Measurements from ENCODE around the gene SNAP91.
"Not testable (repeated sequence)": the region's sequence is repeated elsewhere in the genome, so short reads cannot be mapped to it uniquely, and the experiment has no call there.

The SNAP91 gene, protein sequence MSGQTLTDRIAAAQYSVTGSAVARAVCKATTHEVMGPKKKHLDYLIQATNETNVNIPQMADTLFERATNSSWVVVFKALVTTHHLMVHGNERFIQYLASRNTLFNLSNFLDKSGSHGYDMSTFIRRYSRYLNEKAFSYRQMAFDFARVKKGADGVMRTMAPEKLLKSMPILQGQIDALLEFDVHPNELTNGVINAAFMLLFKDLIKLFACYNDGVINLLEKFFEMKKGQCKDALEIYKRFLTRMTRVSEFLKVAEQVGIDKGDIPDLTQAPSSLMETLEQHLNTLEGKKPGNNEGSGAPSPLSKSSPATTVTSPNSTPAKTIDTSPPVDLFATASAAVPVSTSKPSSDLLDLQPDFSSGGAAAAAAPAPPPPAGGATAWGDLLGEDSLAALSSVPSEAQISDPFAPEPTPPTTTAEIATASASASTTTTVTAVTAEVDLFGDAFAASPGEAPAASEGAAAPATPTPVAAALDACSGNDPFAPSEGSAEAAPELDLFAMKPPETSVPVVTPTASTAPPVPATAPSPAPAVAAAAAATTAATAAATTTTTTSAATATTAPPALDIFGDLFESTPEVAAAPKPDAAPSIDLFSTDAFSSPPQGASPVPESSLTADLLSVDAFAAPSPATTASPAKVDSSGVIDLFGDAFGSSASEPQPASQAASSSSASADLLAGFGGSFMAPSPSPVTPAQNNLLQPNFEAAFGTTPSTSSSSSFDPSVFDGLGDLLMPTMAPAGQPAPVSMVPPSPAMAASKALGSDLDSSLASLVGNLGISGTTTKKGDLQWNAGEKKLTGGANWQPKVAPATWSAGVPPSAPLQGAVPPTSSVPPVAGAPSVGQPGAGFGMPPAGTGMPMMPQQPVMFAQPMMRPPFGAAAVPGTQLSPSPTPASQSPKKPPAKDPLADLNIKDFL

DNA sequence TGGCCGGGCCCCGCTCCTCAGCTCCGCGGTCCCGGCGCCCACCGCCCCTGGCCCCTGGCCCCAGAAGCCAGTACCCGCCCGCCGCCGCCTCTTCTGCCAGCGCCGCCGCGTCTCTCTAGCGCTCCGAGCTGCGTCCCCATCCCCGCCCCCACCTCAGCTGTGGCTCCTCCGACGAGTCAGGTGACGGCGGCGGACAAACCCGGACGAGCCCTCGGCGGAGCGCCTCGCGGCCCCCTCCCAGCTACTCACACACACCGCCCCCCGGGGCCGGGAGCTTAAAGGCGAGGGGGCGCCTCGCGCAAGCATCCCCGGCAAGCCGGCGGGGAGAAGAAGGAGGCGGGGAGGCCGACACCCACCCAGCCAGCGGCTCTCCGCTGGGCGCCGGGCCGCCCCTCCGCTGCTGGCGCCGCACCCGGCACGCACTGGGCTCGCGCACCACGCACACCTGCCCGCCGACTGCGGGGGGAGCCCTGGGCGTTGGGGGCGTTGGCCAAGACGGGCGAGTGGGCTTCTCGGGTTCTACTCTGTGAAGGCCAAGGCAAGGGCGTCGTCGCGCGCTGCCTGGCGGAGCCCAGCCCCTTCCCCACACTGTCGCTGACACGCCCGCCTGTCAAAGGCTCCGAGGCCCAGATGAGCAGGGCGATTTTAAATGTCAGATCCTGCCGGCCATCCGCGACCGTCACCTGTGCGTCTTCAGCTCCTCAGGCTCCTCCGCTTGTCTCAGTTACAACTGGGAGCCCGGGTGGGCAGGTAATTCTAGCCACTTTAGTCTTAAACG is at the start of gene SNAP91:
Gene SNAP91, minus strand, starts transcription at position 132 of the 778 bp plus-strand sequence. CDS start 1,174 bp downstream, outside the sequence.
- no peak for DNase-seq

DNA sequence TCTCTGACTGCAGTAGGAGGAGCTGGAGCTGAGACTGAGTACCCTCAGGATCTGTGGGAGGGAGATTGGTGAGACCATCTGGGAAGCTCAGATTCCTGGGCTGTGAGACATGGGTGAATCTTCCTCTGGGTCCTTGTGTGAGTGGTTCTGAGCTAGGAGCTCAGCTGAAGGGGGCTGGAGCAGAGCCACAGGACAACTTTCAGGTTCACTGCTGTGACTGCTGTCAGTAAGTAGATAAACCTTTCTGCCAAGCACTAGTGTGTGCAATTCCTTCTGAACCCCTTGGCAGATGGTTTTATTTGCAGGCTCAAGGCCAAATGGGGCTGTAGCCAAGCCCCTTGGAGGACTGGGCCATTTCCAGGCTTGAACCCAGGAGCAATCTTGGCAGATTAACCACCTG is 49.6 kb upstream of the SNAP91 start:
- DNase-seq = no peak

DNA sequence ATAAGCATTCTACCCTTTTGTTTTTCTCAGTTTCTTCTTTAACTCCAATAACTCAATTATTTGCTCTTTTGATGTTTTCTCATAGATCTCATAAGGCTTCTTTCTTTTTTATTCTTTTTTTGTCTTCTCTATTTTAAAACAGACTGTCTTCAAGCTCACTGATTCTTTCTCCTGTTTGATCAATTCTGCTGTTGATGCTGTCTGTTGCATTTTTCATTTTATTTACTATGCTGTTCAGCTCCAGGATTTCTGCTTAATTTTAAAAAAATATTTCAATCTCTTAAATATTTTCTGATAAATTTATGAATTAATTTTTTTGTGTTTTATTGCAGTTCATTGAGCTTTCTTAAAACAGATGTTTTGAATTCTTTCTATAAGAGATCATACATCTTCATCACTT is 48.1 kb upstream of the SNAP91 start:
- no peak for DNase-seq

DNA sequence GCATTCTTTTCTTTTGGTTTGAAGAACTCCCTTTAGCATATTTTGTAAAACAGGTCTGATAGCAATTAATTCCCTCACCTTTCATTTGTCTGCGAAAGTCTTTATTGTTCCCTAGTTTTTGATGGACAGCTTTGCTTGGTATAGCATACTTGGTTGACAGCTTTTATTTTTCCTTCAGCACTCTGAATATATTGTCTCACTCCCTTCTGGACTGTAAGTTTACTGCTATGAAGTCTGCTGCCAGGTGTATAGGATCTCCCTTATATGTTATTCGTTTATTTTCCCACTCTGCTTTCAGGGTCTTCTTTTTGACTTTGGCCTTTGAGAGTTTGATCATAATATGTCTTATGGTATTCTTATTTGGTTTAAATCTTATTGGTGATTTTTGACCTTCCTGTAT is 47.7 kb upstream of the SNAP91 start:
- no peak for DNase-seq

DNA sequence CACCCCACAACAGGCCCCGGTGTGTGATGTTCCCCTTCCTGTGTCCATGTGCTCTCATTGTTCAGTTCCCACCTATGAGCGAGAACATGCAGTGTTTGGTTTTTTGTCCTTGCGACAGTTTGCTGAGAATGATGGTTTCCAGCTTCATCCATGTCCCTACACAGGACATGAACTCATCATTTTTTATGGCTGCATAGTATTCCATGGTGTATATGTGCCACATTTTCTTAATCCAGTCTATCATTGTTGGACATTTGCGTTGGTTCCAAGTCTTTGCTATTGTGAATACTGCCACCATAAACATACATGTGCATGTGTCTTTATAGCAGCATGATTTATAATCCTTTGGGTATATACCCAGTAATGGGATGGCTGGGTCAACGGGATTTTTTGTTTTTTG is 43.5 kb upstream of the SNAP91 start:
- not testable (repeated sequence) for DNase-seq

DNA sequence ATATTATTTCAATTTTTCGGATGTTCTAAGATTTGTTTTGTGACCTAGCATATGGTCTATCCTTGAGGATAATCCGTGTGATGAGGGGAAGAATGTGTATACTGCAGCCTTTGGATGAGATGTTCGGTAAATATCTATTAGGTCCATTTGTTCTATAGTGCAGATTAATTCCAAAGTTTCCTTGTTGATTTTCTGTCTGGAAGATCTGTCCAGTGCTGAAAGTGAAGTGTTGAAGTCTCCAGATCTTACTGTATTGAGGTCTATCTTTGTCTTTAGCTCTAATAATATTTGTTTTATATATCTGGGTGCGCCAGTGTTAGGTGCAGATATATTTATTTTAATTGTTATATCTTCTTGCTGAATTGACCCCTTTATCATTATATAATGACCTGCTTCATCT is 32.2 kb upstream of the SNAP91 start:
- DNase-seq = no peak

DNA sequence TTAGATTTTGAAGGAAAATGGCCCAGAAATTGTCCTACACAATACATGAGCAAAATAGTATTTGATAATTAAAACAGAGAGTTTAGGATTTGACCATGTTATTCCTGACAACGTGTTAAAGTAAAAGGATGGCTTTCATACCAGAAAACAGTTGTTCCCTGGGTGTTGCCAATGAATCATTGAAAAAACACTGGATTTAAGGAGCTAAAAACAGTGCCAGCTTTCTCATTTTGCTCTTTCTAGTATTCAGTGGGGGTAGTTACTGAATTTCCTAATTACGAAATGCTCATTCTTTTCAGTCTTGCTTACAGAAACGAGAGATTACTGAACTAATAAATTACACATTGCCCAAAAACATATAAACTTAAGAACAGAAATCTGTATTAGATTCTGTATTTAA is 26.6 kb upstream of the SNAP91 start:
- no peak for DNase-seq

DNA sequence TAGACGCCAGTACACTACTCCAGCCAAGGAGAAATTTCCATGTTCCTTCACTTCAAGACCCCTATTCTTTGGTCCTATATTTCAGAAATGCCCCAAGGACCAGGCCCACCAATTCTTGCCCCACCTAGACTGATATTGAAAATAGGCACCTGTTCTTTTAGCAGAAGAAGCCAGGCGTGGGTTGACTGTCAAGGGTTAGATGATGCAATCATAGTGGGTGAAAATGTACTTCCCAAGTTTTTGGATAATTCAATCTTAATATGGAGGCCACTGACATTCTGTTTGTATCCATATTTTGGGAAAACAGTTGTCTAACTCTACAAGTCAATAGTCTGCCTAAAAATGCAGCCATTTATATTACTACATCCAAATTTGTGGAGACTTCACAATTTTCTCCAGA is 21.0 kb upstream of the SNAP91 start:
- DNase-seq = no peak

DNA sequence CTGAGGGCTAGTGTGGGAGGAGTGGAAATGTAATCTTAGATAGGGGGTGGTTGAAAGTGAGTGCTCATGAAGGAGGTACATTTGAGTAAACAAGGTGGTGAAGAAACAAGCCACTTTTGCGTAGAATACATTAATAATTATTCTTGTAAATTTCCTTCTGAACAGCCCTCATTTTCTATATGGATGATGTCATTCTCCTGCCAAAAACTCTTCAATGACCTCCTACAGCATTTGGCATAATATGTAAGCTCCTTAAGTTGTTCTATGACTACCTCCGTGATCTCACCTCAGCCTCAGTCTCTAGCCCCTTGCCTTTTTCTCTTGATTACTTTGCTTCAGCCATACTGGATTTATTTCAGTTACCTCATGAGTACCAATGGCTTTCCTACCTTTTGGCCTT is 14.0 kb upstream of the SNAP91 start:
- DNase-seq = no peak

DNA sequence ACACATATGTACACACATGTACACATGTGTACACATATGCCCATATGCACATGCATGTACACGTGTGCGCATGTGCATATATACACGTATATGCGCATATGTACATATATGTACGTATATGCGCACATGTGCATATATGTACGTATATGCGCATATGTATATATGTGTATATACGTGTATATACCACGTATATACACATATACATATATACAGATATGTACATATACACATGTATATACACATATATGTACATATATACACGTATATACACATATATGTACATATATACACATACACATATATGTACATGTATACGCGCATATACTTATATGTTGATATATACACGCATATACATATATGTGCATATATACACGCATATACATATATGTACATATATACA is 8.9 kb upstream of the SNAP91 start:
- no peak for DNase-seq

DNA sequence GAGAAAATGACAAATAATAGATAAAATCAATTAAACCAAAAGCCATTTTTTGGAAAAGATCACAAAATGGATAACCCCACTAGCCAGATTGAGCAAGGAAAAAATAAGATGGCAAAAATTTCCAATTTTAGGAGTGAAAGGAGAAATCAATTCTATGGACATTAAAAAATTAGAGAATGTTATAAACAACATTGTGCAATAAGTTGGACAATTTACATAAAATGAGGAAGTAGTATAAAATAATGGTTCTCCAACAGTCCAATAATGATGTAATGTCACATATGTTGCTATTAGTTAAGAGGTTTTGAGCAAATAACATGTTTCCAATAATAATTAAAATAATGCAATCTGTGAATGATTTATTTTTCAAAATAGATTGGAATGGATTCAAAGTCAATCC is 3.1 kb upstream of the SNAP91 start:
- no peak for DNase-seq

DNA sequence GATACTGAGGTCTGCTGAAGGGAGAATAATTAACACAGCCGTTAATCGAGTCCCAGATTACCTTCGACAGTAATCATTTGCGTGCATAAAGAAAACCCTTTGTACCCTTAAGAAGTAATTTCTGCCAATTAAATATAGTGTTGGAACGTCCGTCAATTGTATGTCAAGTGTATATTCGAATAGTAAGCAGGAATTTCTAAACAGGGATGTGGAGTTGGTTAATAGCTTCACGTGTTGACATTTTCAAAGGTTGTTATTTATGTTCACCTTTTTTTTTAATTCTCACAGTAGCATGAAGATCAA is 798 bp upstream of the SNAP91 start:
- no peak for DNase-seq

DNA sequence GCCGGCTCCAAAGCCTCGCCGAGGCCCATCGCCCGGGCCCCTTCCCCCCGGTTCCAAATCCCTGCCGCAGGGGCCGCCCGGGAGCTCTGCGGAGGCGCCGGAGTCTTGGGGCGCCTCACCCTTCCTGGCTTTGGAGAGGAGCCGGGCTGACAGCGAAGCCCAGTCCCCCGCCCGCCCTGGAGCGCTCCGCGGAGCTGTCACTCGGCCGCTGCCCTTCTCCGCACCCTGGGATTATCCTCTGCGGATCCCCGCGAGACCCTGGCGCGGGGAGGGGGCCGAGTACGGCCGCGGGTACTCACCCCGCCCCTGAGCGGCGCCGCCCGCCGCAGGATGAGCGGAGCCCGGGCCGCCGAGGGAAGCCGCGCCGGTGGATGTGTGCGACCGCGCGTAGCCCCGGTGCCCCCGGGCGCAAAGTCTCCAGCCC is 343 bp downstream of the SNAP91 start:
- no peak for DNase-seq

DNA sequence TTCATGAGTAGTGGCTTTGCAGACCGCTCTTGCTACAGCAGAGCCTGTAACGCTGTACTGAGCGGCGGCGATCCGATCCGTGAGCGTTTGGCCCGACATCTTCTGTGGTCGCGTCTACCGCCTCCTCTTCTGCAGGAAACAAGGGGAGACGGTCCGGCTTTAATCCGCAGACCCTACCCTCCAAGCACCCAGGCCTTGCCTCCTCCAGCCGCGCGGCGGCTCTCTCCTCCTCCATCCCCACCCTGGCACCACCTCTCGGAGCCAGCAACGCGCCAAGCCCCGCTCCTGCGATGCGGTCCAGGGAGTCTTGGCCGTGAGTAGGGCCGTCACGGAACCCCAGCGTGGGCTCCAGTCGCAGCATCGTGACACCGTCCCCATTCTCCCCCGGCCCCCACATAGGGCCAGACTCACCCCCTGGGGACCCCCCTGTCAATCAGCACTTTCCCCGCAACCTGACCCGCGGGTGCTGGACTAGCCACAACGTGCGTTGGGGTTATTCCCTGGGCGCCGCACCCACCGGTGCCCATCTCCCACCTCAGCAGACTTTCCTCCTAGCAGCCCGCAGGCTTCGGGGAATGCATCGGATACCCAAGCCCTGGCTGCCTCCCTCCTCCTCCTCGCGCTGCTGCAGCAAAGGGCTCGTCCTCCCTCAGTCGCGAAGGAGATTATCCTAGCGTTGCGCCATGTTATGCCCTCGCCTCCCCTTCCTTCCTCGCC is 914 bp downstream of the SNAP91 start:
- no peak for DNase-seq

DNA sequence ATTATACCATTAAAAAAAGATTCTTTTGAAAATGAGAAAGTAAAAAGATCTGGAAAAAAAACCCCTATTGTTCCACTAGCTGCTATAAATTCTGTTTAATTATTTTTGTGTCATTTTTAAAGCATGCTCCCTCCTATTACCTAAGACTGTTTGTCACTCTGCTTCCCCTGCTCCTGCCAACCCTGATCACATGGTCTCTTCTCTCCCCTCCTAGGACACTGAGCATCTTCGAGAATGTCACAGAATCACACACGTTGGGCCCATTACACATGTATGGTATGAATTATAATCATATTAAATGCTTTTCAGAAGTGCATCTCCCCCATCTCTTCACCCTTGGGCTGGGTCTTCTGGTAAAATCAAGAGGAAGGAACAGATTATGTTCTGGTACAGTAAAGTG is 6.2 kb downstream of the SNAP91 start:
- DNase-seq = no peak

DNA sequence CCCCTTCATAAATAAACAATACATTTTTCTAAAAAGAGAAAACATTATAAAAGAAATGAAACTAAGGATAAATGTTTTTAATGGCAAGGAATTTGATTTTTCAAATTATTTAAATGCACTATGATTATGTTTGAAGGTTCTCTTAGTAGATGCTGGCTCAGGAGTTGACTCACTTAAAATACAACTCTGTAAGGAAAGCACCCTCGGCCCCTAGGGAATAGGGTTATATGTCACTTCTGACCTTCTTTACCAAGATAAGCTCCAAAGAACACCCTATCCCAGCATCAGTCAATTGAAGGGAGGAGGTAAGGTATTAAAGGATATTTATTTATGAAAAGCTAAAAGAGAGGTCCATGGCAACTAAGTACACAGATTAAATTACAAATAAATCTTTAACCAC is 6.8 kb downstream of the SNAP91 start:
- no peak for DNase-seq

DNA sequence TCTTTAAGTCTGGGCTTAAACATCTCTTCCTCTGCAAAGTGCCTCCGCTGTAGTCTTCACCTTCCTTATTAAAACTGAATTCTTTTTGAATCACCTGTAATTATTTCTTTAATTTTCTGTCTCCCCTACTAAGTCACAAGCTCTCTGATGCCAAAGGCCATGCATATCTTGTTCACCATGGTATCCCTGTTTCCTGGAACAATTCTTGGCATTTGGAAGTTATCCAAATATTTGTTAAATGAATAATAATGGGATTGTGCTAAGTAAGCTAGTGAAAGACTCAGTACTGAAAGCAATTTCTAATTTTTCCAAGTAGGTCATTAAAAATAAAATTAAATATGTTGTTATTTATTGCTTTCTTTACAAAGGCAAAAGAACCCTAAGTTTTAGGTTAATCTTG is 12.2 kb downstream of the SNAP91 start:
- no peak for DNase-seq

DNA sequence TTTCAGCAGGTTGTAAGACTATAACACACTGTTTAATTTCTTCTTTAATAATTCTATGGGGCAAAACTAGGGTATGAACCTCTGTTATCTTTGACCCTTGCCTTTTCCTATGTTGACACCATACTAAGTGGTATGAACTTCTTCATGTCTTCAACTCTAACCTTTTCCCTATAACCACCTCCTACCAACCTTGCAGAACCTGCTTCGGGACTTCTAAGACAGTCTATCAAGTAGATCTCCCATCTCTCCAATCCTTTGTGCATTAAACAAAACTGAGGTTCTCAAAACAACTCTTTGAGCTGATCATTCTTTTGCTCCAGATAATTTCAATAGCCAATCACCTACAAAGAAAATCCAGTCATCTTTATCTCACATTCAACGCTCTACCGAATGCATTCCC is 23.4 kb downstream of the SNAP91 start:
- DNase-seq = no peak

DNA sequence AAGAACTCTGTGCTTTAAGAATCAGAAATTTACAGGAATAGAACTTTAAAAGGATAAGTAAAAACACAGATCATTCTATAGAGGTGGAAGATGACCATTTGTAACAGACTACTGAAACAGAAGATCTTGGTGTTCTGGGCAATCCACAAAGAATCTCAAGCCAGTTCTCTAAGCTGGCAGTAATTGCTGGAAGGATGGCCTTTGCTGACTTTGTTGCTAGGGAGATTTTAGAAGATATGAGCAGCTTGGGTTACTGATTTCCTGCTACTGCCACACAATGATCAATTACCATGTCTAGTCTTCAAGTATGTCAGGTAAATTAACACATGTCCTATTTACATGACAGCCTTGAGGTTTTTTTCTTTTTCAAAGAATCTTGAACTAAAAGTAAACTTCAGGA is 31.1 kb downstream of the SNAP91 start:
- DNase-seq = no peak

DNA sequence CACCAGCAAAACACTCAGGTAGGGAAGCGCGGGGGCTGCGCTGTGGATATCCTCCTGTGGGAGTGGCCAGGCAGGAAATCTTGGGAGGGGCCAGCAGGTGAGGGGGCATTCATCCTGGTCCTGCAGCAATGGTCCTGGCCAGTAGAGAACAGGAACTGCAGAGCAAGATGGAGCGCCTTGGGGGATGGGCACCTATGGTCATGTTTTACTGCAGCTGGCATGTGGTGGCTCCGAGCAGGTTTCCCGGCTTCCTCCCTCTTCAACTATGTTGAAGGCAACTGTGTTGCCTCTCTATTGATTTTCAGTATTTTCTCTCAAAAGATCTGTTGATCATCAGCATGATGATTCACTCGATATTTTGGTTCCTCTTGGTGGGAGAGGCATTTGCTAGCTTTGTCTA is 70.9 kb downstream of the SNAP91 start:
- no peak for DNase-seq

DNA sequence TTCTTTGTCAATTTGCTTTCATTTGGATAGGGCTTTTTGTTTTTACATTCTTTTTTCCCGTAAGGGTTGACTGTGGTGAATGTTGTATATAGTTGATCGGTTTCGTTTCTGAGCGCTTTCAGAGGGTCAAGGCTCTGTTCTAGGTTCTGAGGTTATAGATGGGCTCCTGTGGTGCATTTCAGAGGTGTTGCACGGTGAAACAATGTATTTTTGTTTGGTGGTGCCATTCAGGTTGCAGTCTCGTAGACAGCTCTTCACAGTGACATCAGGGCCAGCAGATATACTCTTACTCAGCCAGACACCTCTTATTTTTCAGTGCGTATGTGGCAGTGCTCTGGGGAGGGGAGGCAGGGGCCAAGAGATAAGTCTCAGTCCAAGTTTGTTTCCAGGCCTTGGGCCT is 72.1 kb downstream of the SNAP91 start:
- no peak for DNase-seq

DNA sequence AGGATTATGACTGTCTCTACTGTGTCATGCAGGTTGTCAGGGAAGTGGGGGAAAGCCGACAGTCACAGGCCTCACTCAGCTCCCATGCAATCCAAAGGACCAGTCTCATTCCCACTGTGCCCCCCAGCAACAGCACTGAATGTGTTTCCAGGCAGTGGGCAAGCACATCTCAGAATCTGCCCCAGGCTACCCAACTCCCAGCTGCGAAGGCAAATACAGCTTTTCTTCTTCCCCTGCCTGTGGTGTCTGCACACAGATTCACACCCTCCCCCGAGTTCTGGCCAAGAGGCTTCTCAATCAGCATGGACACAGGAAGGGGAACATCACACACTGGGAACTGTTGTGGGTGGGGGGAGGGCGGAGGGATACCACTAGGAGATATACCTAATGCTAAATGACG is 75.3 kb downstream of the SNAP91 start:
- DNase-seq = no peak

DNA sequence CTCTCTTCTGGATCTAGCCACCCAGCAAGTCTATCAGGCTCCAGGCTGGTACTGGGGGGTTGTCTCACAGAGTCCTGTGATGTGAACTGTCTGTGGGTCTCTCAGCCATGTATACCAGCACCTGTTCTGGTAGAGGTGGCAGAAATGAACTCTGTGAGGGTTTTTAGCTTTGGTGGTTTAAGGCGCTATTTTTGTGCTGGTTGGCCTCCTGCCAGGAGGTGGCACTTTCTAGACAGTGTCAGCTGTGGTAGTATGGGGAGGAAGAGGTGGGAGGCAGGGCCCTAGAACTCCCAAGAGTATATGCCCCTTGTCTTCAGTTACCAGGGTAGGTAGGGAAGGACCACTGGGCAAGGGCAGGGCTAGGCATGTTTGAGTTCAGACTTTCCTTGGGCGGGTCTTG is 75.8 kb downstream of the SNAP91 start:
- DNase-seq = no peak
